SW 1271 (cell line): Measurements from ENCODE around the gene C20orf96.
"Not testable (repeated sequence)": the region's sequence is repeated elsewhere in the genome, so short reads cannot be mapped to it uniquely, and the experiment has no call there.

Experiments
- DNase-seq, 2 experiments: peaks; one replicate each; lab custom pipeline; 2025; lab: John Stamatoyannopoulos, UW

C20orf96 gene

DNA sequence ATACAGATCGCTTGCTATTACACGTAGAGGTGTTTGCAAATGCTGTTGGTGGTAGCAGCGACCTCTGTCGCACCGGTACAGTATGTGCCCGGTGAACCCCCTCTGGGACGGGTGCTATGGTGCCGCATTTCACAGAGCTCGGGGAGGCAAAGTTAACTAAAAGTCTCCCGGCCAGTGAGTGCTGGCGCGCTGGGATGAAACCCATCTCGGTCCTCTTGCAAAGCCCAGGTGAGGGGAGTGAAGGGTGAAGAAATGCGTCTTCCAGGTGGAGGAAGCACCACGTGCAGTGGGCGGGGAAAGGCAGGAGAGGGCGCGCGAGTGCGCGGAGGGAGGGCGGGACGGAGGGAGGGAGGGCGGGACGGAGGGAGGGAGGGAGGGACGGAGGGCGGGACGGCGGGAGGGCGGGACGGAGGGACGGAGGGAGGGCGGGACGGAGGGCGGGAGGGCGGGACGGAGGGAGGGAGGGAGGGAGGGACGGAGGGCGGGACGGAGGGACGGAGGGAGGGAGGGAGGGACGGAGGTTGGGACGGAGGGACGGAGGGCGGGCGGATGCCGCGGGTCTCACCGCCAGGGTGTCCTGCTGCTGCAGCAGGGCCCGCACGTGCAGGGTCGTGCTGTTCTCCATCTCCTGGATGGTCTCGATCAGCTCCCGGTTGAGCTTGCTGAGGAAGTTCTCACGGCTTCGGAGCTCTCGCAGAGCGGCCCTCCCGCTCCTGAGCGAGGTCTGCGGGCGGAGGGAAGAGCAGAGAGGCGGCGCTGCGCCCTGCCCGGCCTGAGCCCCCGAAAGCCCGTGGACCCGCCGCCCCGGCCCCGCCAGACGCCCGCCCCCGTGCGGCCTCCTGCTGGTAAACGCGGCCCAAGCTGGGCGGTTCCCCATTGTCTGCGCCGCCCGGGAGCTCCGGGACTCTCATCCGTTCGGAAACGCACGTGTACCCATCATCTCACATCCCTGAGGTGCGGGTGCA, 11.7 kb downstream of the C20orf96 start:
- no peak for DNase-seq

DNA sequence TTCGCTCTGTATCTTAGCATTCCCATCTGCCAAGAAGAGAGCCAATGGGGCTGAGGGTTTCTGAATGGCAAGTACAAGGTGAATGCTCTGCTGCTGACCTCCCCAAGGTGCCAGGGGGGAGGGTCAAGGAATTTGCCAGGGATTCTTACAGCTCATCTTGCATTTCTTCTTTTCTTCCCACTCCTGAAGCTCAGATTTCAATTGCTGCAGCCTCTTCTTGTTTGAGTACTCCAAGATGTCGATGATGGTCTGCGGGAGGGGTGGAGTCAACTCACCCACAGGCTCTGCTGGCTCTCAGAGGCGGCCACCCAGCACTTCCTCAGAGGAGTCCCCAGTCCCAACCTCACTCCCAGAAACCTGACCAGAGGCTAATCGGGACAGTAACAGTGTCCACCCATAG, 12.4 kb downstream of the C20orf96 start:
- DNase-seq: no peak

DNA sequence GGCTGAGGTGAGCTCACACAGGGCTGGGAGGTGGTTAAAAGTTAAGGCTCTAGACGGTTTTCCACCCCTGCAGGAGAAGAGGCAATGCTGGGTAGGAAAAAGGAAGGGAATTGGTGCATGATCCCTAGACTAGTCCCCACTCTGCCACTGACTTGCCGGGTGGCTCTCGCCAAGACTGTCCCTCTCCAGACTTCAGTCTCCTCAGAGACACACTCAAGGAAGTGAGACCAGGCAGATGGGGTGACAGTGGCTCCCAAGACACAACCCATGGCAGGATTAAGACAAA, 13.1 kb downstream of the C20orf96 start:
- DNase-seq: no peak

DNA sequence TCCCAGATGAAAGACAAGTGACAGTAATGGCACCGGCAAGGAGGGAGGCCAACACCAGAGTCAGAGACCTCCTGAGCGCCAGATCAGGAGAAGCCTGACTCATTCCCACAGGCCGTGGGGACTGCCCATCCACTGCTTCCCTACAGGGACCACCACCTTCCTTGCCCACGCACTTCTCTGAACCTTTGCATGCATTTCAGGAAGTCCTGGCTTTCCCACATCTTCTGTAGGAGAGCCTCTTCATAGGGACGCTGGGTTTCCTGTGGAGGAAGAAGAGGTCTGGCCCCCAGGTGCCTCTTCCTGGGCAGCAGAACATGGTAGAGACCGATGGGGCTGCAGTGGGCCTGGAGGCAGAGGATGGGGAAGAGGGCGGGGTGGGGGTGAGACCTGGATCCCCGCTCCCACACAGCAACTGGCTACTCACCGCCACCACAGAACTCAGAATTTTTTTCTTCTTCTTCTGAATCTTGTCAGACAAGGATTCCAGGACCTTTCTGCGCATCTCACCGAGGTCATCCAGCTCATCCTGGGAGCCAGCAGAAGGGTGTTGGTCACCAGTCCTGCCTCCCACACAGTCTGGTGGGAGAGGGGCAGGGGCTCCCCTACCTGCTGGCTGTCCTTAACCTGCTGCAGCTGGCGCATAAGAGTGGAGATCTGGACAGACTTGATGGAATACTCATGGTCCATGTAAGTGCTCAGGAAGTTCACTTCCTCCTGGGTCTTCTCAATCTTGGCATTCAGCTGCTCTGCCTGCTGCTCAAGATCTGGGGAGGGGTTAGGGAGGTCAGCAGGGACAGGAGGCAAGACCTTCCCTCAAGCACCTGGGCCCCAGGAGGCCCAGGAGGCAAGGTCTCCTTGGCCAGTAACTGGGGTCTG, 13.7 kb downstream of the C20orf96 start:
- DNase-seq: no peak

DNA sequence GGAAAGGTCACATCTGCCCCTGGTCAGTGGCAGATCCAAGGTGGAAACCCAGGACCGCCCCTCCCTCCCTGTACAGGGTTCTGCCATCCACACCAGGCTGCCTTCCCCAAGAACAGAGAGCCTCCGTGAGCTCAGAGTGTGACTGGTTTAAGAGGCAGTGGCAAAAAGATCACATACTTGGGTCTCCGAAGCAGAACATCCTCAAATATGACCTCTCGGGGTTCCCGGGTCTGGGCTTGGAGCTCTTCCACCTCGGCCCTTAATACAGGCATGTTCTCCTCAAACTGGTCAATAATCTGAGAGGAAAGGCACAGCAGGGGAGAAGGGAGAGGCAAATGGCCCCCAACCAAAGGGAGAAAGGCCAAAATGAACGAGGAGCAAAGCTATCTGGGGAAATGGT, 14.8 kb downstream of the C20orf96 start:
- no peak for DNase-seq

DNA sequence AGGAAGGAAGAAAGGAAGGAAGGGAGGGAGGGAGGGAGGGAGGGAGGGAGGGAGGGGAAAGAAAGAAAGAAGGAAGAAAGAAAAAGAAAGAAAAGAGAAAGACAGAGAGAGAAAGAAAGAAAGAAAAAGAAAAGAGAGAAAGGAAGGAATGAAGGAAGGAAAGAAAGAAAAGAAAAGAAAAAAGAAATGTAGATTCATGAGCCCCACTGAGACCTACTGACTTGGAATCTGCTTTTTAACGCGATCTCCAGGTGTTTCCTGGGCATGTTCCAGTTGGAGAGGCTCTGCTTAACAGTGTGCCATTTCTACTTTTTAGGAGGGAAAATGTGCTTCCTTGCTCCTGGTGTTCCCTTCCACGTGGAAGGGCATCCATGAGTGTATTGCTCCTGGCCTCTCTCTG, 16.7 kb downstream of the C20orf96 start:
- no peak for DNase-seq

DNA sequence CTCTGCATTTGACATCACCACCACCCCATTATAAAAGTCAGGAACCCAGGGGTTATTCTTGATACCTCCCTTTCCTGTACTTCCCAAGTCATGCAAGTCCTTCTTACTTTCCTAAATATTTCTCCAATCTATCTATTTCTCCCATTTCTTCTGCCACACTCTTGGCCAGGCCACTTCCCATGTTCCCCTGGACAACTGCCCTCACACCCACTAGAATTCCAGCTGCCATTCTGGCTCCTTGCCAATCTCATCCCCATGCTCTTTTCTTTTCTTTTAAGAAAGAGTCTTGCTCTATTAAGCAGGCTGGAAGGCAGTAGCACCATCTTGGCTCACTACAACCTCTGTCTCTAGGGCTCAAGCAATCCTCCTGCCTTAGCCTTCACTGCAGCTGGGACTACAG, 17.8 kb downstream of the C20orf96 start:
- no peak for DNase-seq

DNA sequence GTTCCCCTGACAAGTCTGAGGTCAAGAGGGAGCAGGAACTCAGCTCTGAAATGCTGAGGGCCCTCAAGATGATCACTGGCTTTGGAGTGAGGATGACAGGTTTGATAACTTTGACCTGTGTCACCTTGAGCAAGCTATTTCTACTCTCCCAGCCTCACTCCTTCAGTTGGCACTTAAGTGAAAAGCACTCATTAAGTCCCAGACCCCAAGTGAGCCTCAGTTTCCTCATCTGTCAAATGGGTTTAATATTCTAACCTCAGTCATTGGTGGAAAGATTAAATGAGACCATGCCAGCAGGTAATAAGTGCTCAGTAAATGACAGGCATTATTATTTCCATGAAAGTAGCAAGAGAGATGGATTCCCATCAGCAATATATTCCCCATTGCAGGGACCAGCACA, 19.0 kb downstream of the C20orf96 start:
- no peak for DNase-seq

DNA sequence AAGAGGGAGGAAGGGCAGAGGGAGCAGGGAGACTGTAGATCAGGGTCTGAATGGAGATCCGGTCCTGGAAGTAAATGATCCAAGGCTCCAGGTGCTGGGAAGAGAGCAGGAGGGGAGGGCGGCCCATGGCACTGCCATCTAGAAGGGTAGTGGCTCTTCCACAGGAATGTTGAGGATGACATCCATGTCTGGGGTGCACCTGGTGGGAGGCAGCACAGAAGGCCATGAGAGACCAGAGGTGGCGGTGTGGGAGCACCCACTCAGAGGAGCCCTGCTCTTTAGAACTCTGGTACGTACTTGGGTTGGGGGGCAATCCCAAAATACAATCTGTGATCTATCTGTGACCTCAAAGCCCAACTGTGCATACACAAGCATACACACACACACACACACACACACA, 19.5 kb downstream of the C20orf96 start:
- no peak for DNase-seq

DNA sequence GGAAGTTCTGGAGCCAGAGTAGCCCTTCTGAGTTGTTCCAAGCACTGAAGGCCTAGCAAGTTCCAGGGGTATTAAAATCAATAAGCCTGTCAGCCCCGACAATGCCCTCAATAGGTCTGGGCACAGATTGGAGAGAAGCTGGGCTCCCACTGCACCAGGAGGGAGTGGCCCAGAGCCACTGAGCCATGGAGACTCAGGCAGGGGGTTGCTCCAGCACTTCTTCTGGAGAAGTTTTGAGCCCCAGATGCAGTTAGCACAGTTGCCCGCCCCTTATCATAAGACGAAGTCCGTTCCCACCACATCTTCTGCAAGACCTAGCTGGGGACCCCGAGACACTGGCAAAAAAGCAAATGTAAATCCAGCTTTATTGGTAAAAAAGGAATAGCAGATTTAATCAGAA, 20.0 kb downstream of the C20orf96 start:
- no peak for DNase-seq

DNA sequence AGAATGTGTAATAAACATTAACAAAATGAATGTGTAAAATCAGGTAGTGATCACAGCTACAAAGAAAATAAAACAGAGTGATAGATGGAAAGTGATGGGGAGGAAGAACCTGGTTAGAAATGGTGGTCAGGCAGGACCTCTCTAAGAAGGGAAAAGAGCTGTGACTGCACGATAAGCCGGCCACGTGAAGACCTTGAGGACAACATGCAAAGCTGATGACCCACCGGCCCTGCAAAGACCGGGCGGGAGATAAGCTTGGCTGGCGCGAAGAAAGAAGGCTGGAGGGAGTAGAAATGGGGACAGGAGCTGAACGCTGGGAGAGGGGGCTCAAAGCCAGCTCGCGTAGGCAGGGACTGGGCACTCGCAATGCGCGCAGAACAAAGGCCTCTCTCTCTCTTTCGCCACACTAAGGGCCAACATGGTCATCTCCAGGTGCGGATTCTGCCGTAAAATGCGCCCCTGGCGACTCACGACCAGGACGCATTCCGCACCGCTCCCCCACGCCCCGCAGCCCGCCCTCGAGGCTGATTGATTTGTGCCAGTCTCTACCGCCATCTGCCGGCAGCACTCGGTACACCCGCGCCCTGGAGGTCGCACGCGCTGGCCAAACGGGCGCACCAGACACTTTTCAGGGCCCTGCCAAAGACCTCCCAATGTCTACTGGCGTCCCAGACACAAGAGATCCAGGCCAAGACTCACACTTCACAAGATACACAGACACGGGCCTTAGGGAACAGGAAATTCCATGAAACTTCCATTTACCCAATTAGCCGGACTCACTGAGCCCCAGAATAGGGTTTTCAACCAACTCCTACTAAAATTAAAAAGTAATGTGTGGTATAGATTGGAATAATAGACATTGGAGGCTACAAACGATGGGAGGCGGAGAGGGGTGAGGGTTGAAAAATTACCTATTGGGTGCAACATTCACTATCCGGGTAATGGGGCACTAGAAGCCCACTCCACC, 23.7 kb downstream of the C20orf96 start:
- DNase-seq: peak; percentile 34 to 69

DNA sequence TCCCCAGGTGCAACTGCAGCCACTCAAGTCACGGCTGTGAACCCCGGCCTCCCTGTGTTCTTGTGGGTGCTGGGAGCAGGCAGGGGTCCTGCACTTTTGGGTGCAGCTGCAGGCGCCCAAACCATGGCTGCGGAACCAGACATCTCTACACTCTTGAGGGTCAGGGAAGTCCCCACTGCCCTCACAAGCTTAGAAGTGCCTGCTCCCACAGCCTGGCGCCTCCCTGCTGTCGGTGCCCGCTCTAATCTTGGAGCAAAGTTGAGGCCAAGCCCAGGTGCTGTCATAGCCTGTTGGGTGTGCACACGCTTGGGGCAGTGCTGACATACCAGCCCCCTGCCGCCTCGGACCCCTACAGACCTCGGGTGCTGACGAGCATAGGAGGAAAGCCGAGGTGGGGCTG, 26.8 kb downstream of the C20orf96 start:
- no peak for DNase-seq

DNA sequence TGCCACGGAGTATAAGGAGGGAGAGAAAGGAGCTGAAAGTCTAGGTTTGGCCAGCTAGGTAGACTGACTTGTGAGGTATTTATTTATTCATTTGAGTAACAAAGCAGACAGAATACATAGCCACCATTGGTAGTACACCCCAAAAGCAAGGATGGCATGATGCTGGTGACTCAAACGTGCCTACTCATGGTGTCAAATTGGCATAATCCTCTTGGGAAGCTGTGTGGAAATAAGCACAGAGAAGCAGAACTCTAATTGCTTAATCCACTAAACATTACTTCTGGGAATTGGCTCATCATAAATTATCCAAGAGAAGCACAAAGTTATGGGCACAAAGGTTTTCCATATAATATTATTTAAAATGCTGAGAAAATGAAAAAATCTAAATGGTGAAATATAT, 30.6 kb downstream of the C20orf96 start:
- no peak for DNase-seq

DNA sequence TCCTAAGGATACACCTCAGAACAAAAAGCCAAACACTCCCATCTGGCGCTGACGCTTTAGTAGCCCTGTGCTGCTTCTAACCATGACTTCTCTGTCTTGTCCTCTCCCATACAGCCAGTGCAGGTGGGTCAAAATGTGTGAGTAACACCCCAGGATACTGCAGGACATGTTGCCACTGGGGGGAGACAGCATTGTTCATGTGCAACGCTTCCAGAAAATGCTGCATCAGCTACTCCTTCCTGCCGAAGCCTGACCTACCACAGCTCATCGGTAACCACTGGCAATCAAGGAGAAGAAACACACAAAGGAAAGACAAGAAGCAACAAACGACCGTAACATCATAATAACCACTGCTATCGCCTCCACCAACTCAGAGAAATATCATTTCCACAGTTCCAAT, 31.6 kb downstream of the C20orf96 start:
- DNase-seq: no peak

DNA sequence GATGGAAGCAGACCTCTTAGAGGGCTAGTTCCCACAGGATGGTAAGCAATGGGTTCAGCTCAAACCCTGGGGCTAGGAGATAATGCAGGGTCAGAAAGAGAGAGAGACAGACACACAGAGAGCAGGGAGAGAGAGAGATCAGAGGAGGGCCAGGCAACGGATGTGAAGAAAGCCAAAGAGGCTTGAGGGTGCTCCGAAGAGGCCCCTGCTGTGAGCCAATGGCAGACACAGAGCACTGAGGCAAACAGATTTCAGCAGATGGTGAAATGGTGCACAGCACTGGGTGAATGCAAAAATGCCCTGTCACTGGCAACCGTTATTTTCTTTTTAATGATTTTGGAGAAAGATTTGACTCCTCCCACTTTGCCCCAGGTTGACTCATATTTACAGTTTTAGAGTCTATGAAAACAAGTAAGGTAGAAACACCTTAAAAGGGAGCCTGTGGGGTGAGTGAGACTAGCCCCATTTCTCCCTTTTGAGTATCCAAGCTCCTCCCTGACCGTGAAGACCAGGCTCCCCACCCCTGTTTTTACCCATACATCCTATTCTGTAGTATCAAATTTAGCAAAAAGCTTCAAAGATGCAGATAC, 32.2 kb downstream of the C20orf96 start:
- DNase-seq: no peak

DNA sequence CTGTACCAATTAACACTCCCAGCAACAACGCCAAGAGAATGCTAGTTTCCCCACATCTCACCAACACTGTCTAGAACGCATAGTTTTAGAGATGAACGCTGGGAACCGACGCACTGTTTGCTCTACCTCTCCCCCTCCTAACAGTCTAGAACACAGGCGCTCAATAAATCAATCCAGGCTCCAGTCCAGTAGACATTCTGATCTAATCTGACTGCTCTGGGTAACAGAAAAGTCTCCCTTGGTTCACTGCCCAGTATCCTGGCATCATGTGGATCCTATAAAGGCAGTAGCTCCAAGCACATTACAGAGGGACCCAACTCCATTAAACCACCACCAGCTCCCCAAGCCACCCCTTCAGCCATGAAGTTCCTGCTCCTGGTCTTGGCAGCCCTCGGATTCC, 33.1 kb downstream of the C20orf96 start, which contains the start of gene DEFB132:
Gene DEFB132 (plus strand): TSS at position 306 of the 400 bp plus-strand sequence. CDS start 55 bp downstream, at position 361.
- no peak for DNase-seq

DNA sequence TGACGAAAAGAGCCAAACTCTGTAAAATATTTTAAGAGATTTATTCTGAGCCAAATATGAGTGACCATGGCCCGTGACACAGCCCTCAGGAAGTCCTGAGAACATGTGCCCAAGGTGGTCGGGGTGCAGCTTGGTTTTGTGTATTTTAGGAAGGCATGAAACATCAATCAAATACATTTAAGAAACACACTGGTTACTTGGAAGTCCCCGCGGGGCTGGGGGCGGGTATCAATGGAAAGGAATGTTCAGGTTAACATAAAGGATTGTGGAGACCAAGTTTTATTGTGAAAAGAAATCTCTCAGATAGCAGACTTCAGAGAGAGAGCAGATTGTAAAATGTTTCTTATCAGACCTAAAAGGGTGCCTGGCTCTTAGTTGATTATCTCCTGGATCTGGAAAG, 37.1 kb downstream of the C20orf96 start:
- DNase-seq: not testable (repeated sequence)

DNA sequence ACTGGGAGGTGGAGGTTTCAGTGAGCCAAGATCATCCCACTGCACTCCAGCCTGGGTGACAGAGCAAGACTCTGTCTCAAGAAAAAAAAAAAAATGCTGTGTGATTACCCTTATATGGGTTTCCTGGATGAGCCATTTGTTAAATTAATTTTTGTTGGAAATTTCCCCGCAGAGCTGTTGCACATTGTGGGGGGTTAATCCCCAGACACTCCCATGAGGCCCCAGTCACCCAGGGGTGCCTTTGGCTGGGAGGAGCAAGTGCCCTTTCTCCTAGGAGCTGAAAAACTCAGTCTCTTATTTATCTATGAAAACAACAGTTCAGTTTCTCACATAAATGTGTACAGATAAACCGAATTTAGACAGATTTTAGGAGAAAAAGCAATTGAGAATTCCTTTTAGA, 37.7 kb downstream of the C20orf96 start:
- no peak for DNase-seq

DNA sequence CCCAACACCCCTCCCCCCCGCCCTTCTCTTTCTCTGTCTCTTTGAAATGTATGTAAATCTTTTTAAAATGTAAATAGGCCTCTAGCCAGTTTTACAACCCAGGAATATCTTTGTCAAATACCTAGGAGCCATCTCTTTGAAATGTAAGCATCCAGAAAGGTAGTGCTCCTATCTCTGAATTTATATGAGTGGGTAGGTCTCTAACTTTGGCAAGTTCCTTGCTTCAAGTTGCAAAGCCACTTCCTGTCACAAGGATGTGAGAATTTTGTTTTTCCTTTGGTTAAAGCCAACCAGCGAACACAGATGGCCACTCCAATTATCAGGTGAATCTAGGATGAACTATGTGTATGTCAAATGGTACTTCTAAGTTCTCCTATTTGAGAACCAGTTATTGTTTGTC, 39.2 kb downstream of the C20orf96 start:
- DNase-seq: no peak

DNA sequence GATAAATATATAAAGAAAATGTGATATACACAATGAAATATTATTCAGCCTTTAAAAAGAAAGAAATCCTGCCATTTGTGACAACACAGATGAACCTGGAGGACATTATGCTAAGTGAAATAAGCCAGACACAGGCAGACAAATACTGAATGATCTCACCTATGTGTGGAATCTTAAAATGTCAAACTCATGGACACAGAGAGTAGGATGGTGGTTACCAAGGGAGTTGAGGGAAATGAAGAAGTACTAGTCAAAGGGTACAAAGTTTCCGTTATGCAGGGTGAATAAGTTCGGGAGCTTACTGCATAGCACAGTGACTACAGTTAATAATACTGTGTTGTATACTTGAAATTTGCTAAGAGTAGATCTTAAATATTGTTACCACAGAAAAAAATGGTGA, 47.6 kb downstream of the C20orf96 start:
- no peak for DNase-seq

DNA sequence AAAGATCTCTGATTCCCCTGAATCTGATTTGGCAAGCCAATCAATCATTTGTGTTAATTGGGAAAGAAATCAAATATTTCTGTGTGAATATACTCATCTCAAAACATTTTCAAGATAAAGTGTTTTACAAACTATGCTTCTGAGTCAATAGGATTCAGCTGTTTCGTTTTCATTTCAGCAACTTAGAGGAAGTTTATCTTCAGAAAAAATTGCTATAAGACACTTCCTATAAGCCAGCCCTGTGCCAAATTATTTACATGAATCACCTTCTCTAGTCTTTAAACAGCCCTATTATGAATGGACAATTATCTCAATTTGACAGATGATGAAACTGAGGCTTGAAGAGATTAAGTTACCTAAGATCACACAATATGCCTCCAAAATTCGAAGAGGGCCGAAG, 52.6 kb downstream of the C20orf96 start:
- DNase-seq: no peak

DNA sequence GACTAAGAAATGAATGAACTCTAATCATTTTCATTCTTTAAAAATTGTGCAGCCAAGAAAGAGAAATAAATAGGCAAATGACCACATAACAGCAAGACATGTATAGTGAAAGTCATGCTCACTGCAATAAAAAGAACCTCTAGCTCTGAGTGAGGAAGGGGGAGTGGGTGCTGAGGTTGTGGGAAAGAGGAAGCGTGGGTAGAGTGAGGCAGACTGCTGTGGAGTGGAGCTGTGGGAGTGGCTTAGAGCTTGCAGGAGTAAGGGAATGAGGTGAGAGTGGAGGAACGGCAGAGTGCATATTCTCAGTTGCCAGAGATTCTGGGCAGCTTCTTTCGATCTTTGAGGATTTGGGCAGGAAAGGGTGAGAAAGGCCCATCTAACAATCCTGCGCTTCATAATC, 53.1 kb downstream of the C20orf96 start:
- no peak for DNase-seq
